ENCODE measurements around the gene LMCD1.

Gene LMCD1

DNA sequence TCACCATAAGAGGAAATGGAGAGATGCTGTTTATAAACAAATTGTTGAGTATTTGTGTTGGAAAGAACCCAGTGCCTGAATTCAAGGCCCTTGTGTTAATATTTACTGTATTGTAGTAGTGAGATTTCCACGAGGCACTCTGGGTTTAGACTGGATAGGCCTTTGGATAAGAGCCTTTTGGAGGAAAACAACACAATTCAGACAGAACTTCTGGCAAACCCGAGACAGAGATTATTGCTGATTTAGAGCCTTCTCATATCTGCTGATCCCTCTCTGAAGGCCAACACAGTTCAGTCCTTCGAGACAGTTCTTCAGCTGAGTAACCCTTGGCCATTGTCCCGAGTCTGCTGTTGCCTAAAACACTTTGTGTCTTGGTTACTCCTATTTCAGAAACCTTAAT is 55.7 kb downstream of the LMCD1 start:
- no peaks in the 10 kb centered on the region for H3K36me3 ChIP-seq (ENCODE audit: insufficient read depth, low read length)
- no peak overlapping the region for H3K4me3 ChIP-seq (ENCODE audit: low read depth in 1 of 2, low read length in 2 of 2)
- no peak overlapping the region for H3K9ac ChIP-seq (ENCODE audit: low read depth, low read length)
- no peaks in the 10 kb centered on the region for H3K79me2 ChIP-seq (ENCODE audit: insufficient read depth, low read length)
- no peak overlapping the region for H3K27ac ChIP-seq (ENCODE audit: low read length)
- no peaks in the 10 kb centered on the region for H3K4me1 ChIP-seq (ENCODE audit: insufficient read depth, low read length)
- H4K20me1 ChIP-seq (ENCODE audit: insufficient read depth, low read length), result no peaks in the 10 kb centered on the region
- no peaks in the 10 kb centered on the region for H3K9me3 ChIP-seq (ENCODE audit: insufficient read depth, low read length, severe bottlenecking)
- DNase-seq (no peak), ATAC-seq (ENCODE audit: insufficient read depth, low read depth) (no peak)
- H2AFZ ChIP-seq (ENCODE audit: low read depth, low read length), result no peak overlapping the region
- no peaks in the 10 kb centered on the region for H3K27me3 ChIP-seq (ENCODE audit: insufficient read depth, low read length, poor library complexity)
- no peak overlapping the region for H3K4me2 ChIP-seq (ENCODE audit: insufficient read depth, low read length)
- TF ChIP-seq, protein P1, sequence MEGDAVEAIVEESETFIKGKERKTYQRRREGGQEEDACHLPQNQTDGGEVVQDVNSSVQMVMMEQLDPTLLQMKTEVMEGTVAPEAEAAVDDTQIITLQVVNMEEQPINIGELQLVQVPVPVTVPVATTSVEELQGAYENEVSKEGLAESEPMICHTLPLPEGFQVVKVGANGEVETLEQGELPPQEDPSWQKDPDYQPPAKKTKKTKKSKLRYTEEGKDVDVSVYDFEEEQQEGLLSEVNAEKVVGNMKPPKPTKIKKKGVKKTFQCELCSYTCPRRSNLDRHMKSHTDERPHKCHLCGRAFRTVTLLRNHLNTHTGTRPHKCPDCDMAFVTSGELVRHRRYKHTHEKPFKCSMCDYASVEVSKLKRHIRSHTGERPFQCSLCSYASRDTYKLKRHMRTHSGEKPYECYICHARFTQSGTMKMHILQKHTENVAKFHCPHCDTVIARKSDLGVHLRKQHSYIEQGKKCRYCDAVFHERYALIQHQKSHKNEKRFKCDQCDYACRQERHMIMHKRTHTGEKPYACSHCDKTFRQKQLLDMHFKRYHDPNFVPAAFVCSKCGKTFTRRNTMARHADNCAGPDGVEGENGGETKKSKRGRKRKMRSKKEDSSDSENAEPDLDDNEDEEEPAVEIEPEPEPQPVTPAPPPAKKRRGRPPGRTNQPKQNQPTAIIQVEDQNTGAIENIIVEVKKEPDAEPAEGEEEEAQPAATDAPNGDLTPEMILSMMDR (IDR thresholded peaks at IDR 0.05; ENCODE audit: borderline replicate concordance, extremely low read depth, low read length, poor library complexity, severe bottlenecking), result no peak
- no peak for TF ChIP-seq EZH2 (IDR thresholded peaks at IDR 0.05; ENCODE audit: borderline replicate concordance, low read depth, low read length, severe bottlenecking)

DNA sequence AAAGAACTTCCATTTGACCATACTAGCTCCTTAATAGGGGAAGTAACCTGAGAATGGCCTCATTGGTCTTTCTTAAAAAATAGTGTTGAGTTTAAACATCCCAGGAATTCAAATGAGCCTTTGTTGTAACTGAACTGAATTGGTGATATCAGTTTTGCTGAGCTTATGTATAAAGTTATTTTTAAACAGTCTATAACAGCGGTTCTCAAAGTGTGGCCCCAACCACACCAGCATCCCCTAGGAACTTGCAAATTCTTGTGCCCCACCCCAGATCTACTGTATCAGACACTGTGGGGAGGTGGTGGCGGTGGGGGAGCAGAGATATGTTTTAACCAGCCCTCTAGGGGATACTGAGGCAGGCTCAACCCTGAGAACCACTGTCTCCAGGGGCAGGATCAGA is 57.0 kb downstream of the LMCD1 start:
- no peaks in the 10 kb centered on the region for H4K20me1 ChIP-seq (ENCODE audit: insufficient read depth, low read length)
- DNase-seq, result no peak
- H3K79me2 ChIP-seq (ENCODE audit: insufficient read depth, low read length), result no peaks in the 10 kb centered on the region
- H3K4me3 ChIP-seq (ENCODE audit: low read depth in 1 of 2, low read length in 2 of 2), result no peak overlapping the region
- H3K27me3 ChIP-seq (ENCODE audit: insufficient read depth, low read length, poor library complexity), result no peaks in the 10 kb centered on the region
- ATAC-seq (ENCODE audit: insufficient read depth, low read depth), result no peak
- no peak overlapping the region for H3K4me2 ChIP-seq (ENCODE audit: insufficient read depth, low read length)
- H3K4me1 ChIP-seq (ENCODE audit: insufficient read depth, low read length), result no peaks in the 10 kb centered on the region
- H3K27ac ChIP-seq (ENCODE audit: low read length), result no peak overlapping the region
- H2AFZ ChIP-seq (ENCODE audit: low read depth, low read length), result no peak overlapping the region
- TF ChIP-seq, protein P1 (IDR thresholded peaks at IDR 0.05; ENCODE audit: borderline replicate concordance, extremely low read depth, low read length, poor library complexity, severe bottlenecking), result no peak
- no peak for TF ChIP-seq EZH2 (IDR thresholded peaks at IDR 0.05; ENCODE audit: borderline replicate concordance, low read depth, low read length, severe bottlenecking)
- no peaks in the 10 kb centered on the region for H3K36me3 ChIP-seq (ENCODE audit: insufficient read depth, low read length)
- H3K9me3 ChIP-seq (ENCODE audit: insufficient read depth, low read length, severe bottlenecking), result no peaks in the 10 kb centered on the region
- no peak overlapping the region for H3K9ac ChIP-seq (ENCODE audit: low read depth, low read length)

GRCh38 chr3:8559351-8559750 is 57.7 kb downstream of the LMCD1 start:
- H3K27me3 ChIP-seq (ENCODE audit: insufficient read depth, low read length, poor library complexity), result no peaks in the 10 kb centered on the region
- H2AFZ ChIP-seq (ENCODE audit: low read depth, low read length), result no peak overlapping the region
- no peaks in the 10 kb centered on the region for H3K9me3 ChIP-seq (ENCODE audit: insufficient read depth, low read length, severe bottlenecking)
- no peak overlapping the region for H3K9ac ChIP-seq (ENCODE audit: low read depth, low read length)
- TF ChIP-seq, protein P1 (IDR thresholded peaks at IDR 0.05; ENCODE audit: borderline replicate concordance, extremely low read depth, low read length, poor library complexity, severe bottlenecking), result no peak
- TF ChIP-seq EZH2 (IDR thresholded peaks at IDR 0.05; ENCODE audit: borderline replicate concordance, low read depth, low read length, severe bottlenecking), result no peak
- ATAC-seq (ENCODE audit: insufficient read depth, low read depth) (no peak), DNase-seq (no peak)
- no peaks in the 10 kb centered on the region for H3K79me2 ChIP-seq (ENCODE audit: insufficient read depth, low read length)
- no peak overlapping the region for H3K4me2 ChIP-seq (ENCODE audit: insufficient read depth, low read length)
- H3K4me3 ChIP-seq (ENCODE audit: low read depth in 1 of 2, low read length in 2 of 2), result no peak overlapping the region
- H3K27ac ChIP-seq (ENCODE audit: low read length), result no peak overlapping the region
- H3K36me3 ChIP-seq (ENCODE audit: insufficient read depth, low read length), result no peaks in the 10 kb centered on the region
- H3K4me1 ChIP-seq (ENCODE audit: insufficient read depth, low read length), result no peaks in the 10 kb centered on the region
- H4K20me1 ChIP-seq (ENCODE audit: insufficient read depth, low read length), result no peaks in the 10 kb centered on the region
